Smooth muscle cell (in vitro differentiated cells): ENCODE data around the gene NAPB. TPM values are rescaled to one million over a fixed set of nuclear protein-coding genes. Genes with fewer than 3 reads are reported as not detected.
"Not testable (repeated sequence)": the region's sequence is repeated elsewhere in the genome, so short reads cannot be mapped to it uniquely, and the experiment has no call there.

Experiments used
- DNase-seq: peaks from one replicate; lab custom pipeline; 2025; ENCODE audit not compliant: unreplicated experiment; lab: John Stamatoyannopoulos, UW
- H2AFZ ChIP-seq: fragments of 200-600 bp; sonication (generic); 2 replicates; pipeline ENCODE4 v1.6.0; 2016; ENCODE audit warnings: antibody characterized with exemption, low read depth, mild to moderate bottlenecking
- H3F3A ChIP-seq: fragments of 200-600 bp; sonication (generic); 2 replicates; pipeline ENCODE4 v1.6.0; 2017; ENCODE audit warnings: antibody characterized with exemption, low read depth
- H3K27ac ChIP-seq: fragments of 200-600 bp; sonication (generic); 2 replicates; pipeline ENCODE4 v1.5.1; 2016; ENCODE audit warnings: low read depth, mild to moderate bottlenecking
- H3K27me3 ChIP-seq: fragments of 200-600 bp; sonication (generic); 2 replicates; pipeline ENCODE4 v1.6.1; 2016; ENCODE audit warnings: low read depth, mild to moderate bottlenecking
- H3K36me3 ChIP-seq: fragments of 200-600 bp; sonication (generic); 2 replicates; pipeline ENCODE4 v1.5.1; 2016; ENCODE audit warnings: low read depth
- H3K4me1 ChIP-seq: fragments of 200-600 bp; sonication (generic); 2 replicates; pipeline ENCODE4 v1.5.1; 2016; ENCODE audit warnings: low read depth
- H3K4me2 ChIP-seq: fragments of 200-600 bp; sonication (generic); 2 replicates; pipeline ENCODE4 v1.6.0; 2016; ENCODE audit warnings: mild to moderate bottlenecking
- H3K4me3 ChIP-seq: fragments of 200-600 bp; sonication (generic); 2 replicates; pipeline ENCODE4 v1.5.1; 2016; ENCODE audit warnings: mild to moderate bottlenecking
- H3K79me2 ChIP-seq: fragments of 200-600 bp; sonication (generic); 2 replicates; pipeline ENCODE4 v1.6.0; 2016; ENCODE audit warnings: low read depth, mild to moderate bottlenecking
- H3K9ac ChIP-seq: fragments of 200-600 bp; sonication (generic); 2 replicates; pipeline ENCODE4 v1.6.0; 2016; ENCODE audit warnings: low read depth
- H3K9me3 ChIP-seq: fragments of 200-600 bp; sonication (generic); replicated peaks from 2 replicates; pipeline ENCODE4 v1.5.1; 2016; ENCODE audit warnings: low read depth
- H4K20me1 ChIP-seq: fragments of 200-600 bp; sonication (generic); 2 replicates; pipeline ENCODE4 v1.6.0; 2016; ENCODE audit warnings: low read depth
- whole genome bisulfite sequencing: methylation state at CpG from one replicate; pipeline ENCODE4 v1.1.7; 2016; ENCODE audit warnings: low lambda C conversion rate; 5-methylcytosine and 5-hydroxymethylcytosine counted together
- polyA plus RNA-seq: library from polyadenylated mRNA; unstranded; fragments of >200 nt; fragmentation: Nextera tagmentation; extraction: Ambion mirVana; gene quantifications from 2 replicates; pipeline ENCODE4 v1.2.1, GENCODE V29; 2016
- total RNA-seq: library from RNA; depleted of rRNA; stranded (reverse); fragments of >200 nt; gene quantifications from 2 replicates; pipeline ENCODE4 v1.2.3, GENCODE V29; 2014
- TF ChIP-seq, protein P1 (sequence below): fragments of 200-600 bp; sonication (generic); IDR thresholded peaks from 2 replicates; pipeline ENCODE4 v1.5.1; 2017; ENCODE audit warnings: borderline replicate concordance, mild to moderate bottlenecking, antibody characterized with exemption; ENCODE audit not compliant: insufficient read depth, poor library complexity, severe bottlenecking

NAPB gene
- 4.9 and 11.4 TPM in 2 replicates for total RNA-seq
- polyA plus RNA-seq: 0.65 and 4.5 TPM in 2 replicates

DNA sequence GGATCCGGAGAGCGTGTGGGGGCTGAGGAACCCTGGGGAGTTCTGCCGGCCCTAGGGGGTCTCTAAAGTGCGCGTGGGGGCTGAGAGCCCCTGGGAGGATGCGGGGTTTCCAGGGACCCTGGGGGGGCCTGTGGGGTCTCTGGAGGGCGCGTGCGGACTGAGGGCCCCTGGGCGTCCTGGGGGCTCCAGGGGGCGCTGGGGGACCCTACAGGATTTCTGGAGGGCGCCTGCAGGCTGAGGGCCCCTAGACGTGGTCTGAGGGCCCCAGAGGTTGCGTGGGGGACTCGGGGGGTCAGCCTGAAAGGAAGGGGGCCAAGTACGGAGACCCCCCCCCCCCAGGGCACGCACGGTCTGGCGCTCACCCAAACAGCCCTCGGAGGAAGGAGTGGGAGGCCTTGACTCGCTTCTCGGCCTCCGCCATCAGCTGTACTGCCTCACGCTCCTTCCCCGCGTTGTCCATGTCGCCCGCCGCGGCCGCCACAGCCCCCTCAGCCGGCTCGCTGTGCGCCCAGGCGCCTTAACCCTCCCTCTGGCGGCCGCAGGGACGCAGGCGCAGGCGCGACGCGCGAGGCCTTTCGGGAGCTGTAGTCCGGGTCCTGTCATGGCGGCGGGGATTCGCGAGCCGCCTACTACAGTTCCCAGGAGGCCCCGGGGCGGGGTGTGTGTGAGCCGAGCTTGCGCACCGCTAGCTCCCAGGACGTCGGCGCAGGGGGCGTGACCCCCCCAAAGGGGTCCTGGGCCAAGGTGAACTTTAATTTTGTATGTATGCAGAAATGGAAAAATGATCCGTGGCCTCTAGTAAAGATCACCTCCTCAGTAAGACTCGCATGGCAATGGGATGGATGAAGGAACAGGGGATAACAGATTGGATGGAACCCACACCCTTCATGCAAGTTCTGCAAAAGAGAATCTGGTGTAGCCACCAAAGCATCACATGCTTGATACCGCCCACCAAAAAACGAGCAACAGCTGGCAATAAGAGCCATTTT lies at the start of gene NAPB:
NAPB (minus strand) TSS at position 546 of the 989 bp plus-strand sequence; CDS start at position 460, 86 bp downstream.
- H3K9me3 ChIP-seq: no peaks in the 10 kb centered on the region
- H3F3A ChIP-seq: peaks cover 4% of the 10 kb centered on the region
- H3K36me3 ChIP-seq: no peaks in the 10 kb centered on the region
- TF ChIP-seq, protein P1, sequence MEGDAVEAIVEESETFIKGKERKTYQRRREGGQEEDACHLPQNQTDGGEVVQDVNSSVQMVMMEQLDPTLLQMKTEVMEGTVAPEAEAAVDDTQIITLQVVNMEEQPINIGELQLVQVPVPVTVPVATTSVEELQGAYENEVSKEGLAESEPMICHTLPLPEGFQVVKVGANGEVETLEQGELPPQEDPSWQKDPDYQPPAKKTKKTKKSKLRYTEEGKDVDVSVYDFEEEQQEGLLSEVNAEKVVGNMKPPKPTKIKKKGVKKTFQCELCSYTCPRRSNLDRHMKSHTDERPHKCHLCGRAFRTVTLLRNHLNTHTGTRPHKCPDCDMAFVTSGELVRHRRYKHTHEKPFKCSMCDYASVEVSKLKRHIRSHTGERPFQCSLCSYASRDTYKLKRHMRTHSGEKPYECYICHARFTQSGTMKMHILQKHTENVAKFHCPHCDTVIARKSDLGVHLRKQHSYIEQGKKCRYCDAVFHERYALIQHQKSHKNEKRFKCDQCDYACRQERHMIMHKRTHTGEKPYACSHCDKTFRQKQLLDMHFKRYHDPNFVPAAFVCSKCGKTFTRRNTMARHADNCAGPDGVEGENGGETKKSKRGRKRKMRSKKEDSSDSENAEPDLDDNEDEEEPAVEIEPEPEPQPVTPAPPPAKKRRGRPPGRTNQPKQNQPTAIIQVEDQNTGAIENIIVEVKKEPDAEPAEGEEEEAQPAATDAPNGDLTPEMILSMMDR: peak; percentile 7
- peaks cover 46% of the 10 kb centered on the region for H3K79me2 ChIP-seq
- peak within 1 kb of the TSS; percentile 77 for H2AFZ ChIP-seq
- H3K9ac ChIP-seq: peak within 1 kb of the TSS; percentile 92
- H3K4me3 ChIP-seq: peak within 1 kb of the TSS; percentile 84
- H3K27ac ChIP-seq: peak within 1 kb of the TSS; percentile 75
- H3K4me2 ChIP-seq: peak within 1 kb of the TSS; percentile 99
- peak; percentile 77 for DNase-seq
- H3K27me3 ChIP-seq: no peaks in the 10 kb centered on the region
- WGBS: 1% methylated on average over 46 of the region's 64 CpGs
- H3K4me1 ChIP-seq: peaks cover 9% of the 10 kb centered on the region
- H4K20me1 ChIP-seq: peaks cover 30% of the 10 kb centered on the region

DNA sequence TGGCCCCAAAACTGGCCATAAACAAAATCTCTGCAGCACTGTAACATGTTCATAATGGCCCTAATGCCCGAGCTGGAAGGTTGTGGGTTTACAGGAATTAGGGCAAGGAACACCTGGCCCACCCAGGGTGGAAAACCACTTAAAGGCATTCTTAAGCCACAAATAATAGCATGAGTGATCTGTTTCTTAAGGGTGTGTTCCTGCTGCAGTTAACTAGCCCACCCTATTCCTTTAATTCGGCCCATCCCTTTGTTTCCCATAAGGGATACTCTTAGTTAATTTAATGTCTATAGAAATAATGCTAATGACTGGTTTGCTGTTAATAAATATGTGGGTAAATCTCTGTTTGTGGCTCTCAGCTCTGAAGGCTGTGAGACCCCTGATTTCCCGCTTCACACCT lies 45.7 kb upstream of the NAPB start:
- not testable (repeated sequence) for H3K4me3 ChIP-seq, H3K4me1 ChIP-seq, H3K27ac ChIP-seq, H3K27me3 ChIP-seq, H3K36me3 ChIP-seq, H3K4me2 ChIP-seq, H3K9me3 ChIP-seq, H4K20me1 ChIP-seq, DNase-seq, H3K79me2 ChIP-seq, H2AFZ ChIP-seq, H3F3A ChIP-seq, H3K9ac ChIP-seq
- WGBS: 87% methylated on average over 3 of the region's 3 CpGs

DNA sequence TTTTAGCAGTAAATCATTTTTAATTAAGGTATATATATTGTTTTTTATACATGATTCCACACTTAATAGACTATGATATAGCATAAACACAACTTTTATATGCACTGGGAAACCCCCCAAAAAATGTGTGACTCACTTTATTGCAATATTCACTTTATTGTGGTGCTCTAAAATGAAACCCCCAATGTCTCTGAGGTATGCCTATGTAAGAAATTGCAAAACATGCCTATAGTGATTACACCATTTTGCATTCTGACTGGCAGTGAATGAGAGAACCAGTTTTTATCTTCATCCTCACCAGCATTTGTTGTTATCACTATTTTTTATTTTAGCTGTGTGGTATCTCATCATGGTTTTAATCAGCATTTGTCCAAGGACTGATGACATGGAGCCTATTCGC lies 39.9 kb upstream of the NAPB start:
- Histone ChIP-seq H2AFZ (no peak overlapping the region), H3K79me2 (no peaks in the 10 kb centered on the region), H3K4me2 (no peak overlapping the region), H3K27me3 (no peaks in the 10 kb centered on the region), H3K36me3 (no peaks in the 10 kb centered on the region), H3K4me1 (no peaks in the 10 kb centered on the region), H3K9me3 (no peaks in the 10 kb centered on the region), H3K4me3 (no peak overlapping the region), H3K9ac (no peak overlapping the region), H3F3A (no peaks in the 10 kb centered on the region), H4K20me1 (no peaks in the 10 kb centered on the region), H3K27ac (no peak overlapping the region)
- TF ChIP-seq, protein P1: no peak
- no peak for DNase-seq
- WGBS: 100% methylated on average over 1 of the region's 1 CpG

DNA sequence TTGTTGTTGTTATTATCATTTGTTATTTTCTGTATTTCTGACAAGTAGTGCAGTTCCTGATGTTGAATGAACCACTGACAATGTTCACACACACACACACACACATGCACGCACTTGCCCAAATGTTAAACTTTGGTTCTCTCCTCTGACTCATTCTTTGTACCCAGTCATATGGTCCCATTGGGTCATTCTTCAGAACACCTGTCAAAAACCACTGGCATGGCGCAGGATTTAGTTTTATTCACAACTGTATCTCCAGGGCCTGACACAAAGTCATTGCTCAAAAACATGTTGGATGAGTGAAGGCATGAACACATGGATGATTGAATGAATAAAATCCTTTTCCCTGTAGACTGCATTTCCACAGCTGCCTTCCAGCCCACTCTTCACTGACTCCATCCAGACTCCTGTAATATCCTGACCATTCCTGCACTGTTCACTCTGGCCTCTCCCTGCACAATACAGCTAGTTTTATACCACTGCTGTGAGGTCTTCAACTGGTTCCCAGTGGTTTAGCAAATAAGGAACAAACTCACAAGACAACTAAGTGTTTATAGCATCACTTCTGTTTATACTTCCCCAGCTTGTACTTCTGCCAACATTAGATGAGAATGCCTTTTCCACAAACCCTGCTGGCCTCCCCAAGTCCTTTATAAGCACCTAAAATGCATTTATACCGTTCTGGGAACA lies 38.3 kb upstream of the NAPB start:
- Histone ChIP-seq H3F3A (no peaks in the 10 kb centered on the region), H3K36me3 (no peaks in the 10 kb centered on the region), H3K4me2 (no peak overlapping the region), H4K20me1 (no peaks in the 10 kb centered on the region), H3K4me1 (no peaks in the 10 kb centered on the region), H3K27ac (no peak overlapping the region), H3K27me3 (no peaks in the 10 kb centered on the region), H2AFZ (no peak overlapping the region), H3K9me3 (no peaks in the 10 kb centered on the region), H3K4me3 (no peak overlapping the region), H3K9ac (no peak overlapping the region), H3K79me2 (no peaks in the 10 kb centered on the region)
- 93% methylated on average over 3 of the region's 3 CpGs for WGBS
- TF ChIP-seq, protein P1: no peak
- DNase-seq: no peak
